ENCODE measurements around the gene P2RX7.

P2RX7 gene

GRCh38 chr12:121093487-121093891 is 39.2 kb upstream of the P2RX7 start:
- Mint-ChIP-seq H3K36me3 (ENCODE audit: insufficient read depth) (no peaks in the 10 kb centered on the region), H3K27me3 (no peaks in the 10 kb centered on the region), H3K9me3 (no peaks in the 10 kb centered on the region), H3K4me1 (ENCODE audit: low read depth in 2 of 2) (peaks cover 36 to 39% of the 10 kb centered on the region in 2 donors), H3K4me3 (peak overlapping the region; percentile 59 to 73), H3K27ac (peak overlapping the region; percentile 68 to 79)
- ATAC-seq (replicated peaks) (no peak), DNase-seq (no peak)

DNA sequence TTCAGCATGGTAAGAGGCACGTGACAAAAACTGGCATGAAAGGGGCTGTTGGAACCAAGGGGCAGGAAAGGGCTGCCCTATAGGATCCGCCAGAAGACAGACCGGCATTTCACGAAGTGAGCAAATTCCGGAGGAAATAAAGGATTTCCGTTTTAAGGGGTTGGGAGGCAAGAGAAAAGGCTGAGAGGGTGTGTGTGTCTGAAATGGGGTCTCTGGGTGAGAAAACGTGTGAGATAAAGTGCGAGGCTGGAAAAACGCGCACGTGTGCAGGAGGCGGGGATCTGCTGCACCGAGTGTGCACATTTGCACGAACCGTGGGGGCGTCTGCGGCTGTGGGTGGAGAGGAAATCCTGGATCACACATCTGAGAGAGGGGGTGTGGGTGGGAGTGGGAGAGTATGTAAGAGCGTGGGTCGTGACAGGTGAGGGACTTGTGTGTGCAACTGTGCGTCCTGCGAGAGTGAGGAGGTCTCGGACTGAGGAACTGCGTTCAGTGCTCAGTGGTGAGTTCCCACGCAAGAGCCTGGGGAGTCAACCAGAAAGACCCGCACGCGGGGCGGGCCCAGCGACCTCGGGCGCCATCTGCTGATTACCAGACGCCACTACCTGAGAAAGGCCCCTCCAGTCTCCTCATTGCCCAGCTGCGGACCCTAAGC is 37.0 kb upstream of the P2RX7 start:
- Mint-ChIP-seq H3K27ac (peak overlapping the region; percentile 69 to 88), H3K4me1 (ENCODE audit: low read depth in 2 of 2) (peaks cover 34 to 35% of the 10 kb centered on the region in 2 donors), H3K36me3 (ENCODE audit: insufficient read depth) (no peaks in the 10 kb centered on the region), H3K27me3 (peaks cover 0 to 10% of the 10 kb centered on the region in 2 donors), H3K9me3 (no peaks in the 10 kb centered on the region), H3K4me3 (peak overlapping the region; percentile 84 to 93)
- ATAC-seq (replicated peaks) (peak; percentile 74), DNase-seq (peak; percentile 74 to 78 (median 74))

GRCh38 chr12:121096199-121096798 is 36.4 kb upstream of the P2RX7 start:
- Mint-ChIP-seq H3K9me3 (no peaks in the 10 kb centered on the region), H3K36me3 (ENCODE audit: insufficient read depth) (no peaks in the 10 kb centered on the region), H3K4me1 (ENCODE audit: low read depth in 2 of 2) (peaks cover 30 to 31% of the 10 kb centered on the region in 2 donors), H3K4me3 (peak overlapping the region; percentile 84 to 93), H3K27ac (peak overlapping the region; percentile 69 to 88), H3K27me3 (peaks cover 0 to 10% of the 10 kb centered on the region in 2 donors)
- ATAC-seq (replicated peaks): no peak
- DNase-seq: no peak

DNA sequence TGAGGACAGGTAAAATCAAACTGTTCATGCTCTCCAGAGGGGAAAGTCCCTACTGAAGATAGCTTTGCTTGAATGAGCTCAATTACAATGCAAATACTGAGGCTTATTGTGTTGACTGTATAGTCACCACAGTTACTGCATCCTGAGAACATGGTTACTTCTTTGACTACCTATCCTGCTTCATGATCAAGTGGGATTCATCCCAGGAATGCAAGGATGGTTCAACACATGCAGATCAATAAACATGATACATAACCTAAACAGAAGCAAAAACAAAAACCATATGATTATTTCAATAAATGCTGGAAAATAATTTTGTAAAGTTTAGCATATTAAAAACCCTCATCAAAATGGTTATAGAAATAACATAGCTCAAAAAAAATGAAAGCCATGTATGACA is 32.9 kb upstream of the P2RX7 start:
- no peaks in the 10 kb centered on the region for H3K9me3 Mint-ChIP-seq
- H3K4me1 Mint-ChIP-seq (ENCODE audit: low read depth in 2 of 2): peaks cover 11 to 12% of the 10 kb centered on the region in 2 donors
- ATAC-seq (replicated peaks) (no peak), DNase-seq (no peak)
- peaks cover 0 to 10% of the 10 kb centered on the region in 2 donors for H3K27me3 Mint-ChIP-seq
- H3K27ac Mint-ChIP-seq: no peak overlapping the region
- no peak overlapping the region for H3K4me3 Mint-ChIP-seq
- no peaks in the 10 kb centered on the region for H3K36me3 Mint-ChIP-seq (ENCODE audit: insufficient read depth)

- no peaks in the 10 kb centered on the region for H3K36me3 Mint-ChIP-seq (ENCODE audit: insufficient read depth)
- peaks cover 0 to 10% of the 10 kb centered on the region in 2 donors for H3K27me3 Mint-ChIP-seq
- no peaks in the 10 kb centered on the region for H3K4me1 Mint-ChIP-seq (ENCODE audit: low read depth in 2 of 2)
- DNase-seq: no peak
- H3K9me3 Mint-ChIP-seq: no peaks in the 10 kb centered on the region
- peak overlapping the region in 1 of 2 donors; percentile 15 for H3K27ac Mint-ChIP-seq
- no peak for ATAC-seq (replicated peaks)
- no peak overlapping the region for H3K4me3 Mint-ChIP-seq
These were observed 30.4 kb upstream of the P2RX7 start for GRCh38 chr12:121102307-121102706.

DNA sequence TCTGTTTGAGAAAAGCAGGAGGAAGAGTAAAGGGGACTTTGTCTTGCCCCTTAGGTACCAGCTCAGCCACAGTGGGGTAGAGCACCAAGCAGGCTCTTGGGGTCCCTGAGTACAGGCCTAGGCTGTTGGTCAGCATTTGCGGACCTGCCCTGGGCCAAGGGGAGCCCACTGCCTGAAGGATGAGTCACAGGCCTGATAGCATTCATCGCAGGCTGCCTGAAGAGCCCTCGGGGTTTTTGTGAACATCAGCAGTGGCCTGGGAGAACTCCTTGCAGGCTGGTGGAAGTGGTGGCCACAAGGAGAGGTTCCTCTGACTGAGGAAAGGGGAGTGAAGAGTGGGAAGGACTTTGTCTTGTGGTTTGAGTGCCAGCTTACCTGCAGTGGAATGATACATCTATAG is 25.0 kb upstream of the P2RX7 start:
- no peak overlapping the region for H3K27ac Mint-ChIP-seq
- DNase-seq (no peak), ATAC-seq (replicated peaks) (no peak)
- no peaks in the 10 kb centered on the region for H3K27me3 Mint-ChIP-seq
- H3K4me3 Mint-ChIP-seq: no peak overlapping the region
- H3K36me3 Mint-ChIP-seq (ENCODE audit: insufficient read depth): no peaks in the 10 kb centered on the region
- no peaks in the 10 kb centered on the region for H3K9me3 Mint-ChIP-seq
- peaks cover 0 to 3% of the 10 kb centered on the region in 2 donors for H3K4me1 Mint-ChIP-seq (ENCODE audit: low read depth in 2 of 2)

DNA sequence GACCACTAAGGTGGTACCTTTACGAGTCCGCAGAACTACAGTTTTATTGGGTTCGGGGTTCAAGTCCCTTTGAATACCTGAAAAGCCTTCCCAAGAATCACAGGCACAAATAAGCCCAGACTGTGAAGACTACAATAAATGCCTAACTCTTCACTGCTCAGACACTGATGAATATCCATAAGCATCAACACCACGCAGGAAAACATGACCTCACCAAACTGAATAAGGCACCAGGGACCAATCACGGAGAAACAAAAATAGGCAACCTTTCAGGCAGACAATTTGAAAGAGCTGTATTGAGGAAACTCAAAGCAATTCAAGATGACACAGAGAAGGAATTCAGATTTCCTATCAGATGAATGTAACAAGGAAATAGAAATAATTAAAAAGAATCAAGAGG is 24.2 kb upstream of the P2RX7 start:
- Mint-ChIP-seq H3K36me3 (ENCODE audit: insufficient read depth) (no peaks in the 10 kb centered on the region), H3K27me3 (no peaks in the 10 kb centered on the region), H3K9me3 (no peaks in the 10 kb centered on the region), H3K4me3 (no peak overlapping the region), H3K4me1 (ENCODE audit: low read depth in 2 of 2) (peaks cover 0 to 3% of the 10 kb centered on the region in 2 donors), H3K27ac (no peak overlapping the region)
- DNase-seq: no peak
- ATAC-seq (replicated peaks): no peak

DNA sequence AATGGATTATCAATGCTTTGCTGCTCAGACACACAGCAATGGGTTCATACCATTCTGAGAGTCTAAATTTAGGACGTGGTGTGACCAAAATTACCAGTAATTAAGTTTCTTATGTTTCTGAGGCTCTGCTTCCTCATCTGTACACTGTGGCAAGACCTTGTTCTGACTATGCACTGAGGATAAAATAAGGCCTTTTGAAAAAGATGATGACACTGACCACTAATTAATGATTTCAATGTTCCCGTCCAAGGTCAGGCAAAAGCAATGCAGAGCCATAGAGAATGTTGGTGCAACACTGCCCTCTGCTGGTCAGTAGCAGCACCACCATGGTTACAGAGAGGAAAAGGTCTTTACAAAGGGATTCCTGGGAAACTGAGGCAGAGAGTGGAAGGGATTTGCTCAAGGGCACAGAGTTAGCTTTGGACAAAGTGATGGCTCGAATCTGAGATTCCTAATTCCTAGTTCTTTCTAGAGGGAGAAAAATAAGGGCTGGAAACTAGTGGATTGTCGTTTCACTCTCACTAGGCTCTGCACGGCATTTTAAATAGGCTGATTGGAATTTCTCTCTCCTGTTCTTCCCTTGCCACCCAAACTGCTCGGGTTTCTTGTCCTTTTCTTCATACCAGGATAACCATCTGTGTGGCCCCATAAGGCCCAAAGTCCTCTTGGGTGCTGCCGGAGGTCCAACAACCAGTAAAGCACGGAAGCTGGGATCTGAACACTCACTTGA is 22.3 kb upstream of the P2RX7 start:
- Mint-ChIP-seq H3K27ac (no peak overlapping the region), H3K4me1 (ENCODE audit: low read depth in 2 of 2) (peaks cover 0 to 3% of the 10 kb centered on the region in 2 donors), H3K4me3 (no peak overlapping the region), H3K27me3 (no peaks in the 10 kb centered on the region), H3K36me3 (ENCODE audit: insufficient read depth) (no peaks in the 10 kb centered on the region), H3K9me3 (no peaks in the 10 kb centered on the region)
- peak; percentile 75 for ATAC-seq (replicated peaks)
- peak; percentile 58 to 62 (median 60) for DNase-seq

GRCh38 chr12:121111684-121112083 is 21.0 kb upstream of the P2RX7 start:
- Mint-ChIP-seq H3K27me3 (no peaks in the 10 kb centered on the region), H3K36me3 (ENCODE audit: insufficient read depth) (no peaks in the 10 kb centered on the region), H3K9me3 (no peaks in the 10 kb centered on the region), H3K4me3 (no peak overlapping the region), H3K4me1 (ENCODE audit: low read depth in 2 of 2) (peaks cover 0 to 3% of the 10 kb centered on the region in 2 donors), H3K27ac (no peak overlapping the region)
- ATAC-seq (replicated peaks) (no peak), DNase-seq (no peak)

- Mint-ChIP-seq H3K9me3 (no peaks in the 10 kb centered on the region), H3K27me3 (no peaks in the 10 kb centered on the region), H3K36me3 (ENCODE audit: insufficient read depth) (no peaks in the 10 kb centered on the region), H3K27ac (no peak overlapping the region), H3K4me1 (ENCODE audit: low read depth in 2 of 2) (peaks cover 0 to 3% of the 10 kb centered on the region in 2 donors), H3K4me3 (no peak overlapping the region)
- no peak for DNase-seq
- ATAC-seq (replicated peaks): no peak
These were observed 20.2 kb upstream of the P2RX7 start for GRCh38 chr12:121112496-121112895.

GRCh38 chr12:121113057-121113456 is 19.6 kb upstream of the P2RX7 start:
- no peak for DNase-seq
- Mint-ChIP-seq H3K4me3 (no peak overlapping the region), H3K27ac (no peak overlapping the region), H3K36me3 (ENCODE audit: insufficient read depth) (no peaks in the 10 kb centered on the region), H3K27me3 (no peaks in the 10 kb centered on the region), H3K9me3 (no peaks in the 10 kb centered on the region), H3K4me1 (ENCODE audit: low read depth in 2 of 2) (peaks cover 0 to 3% of the 10 kb centered on the region in 2 donors)
- no peak for ATAC-seq (replicated peaks)

GRCh38 chr12:121114019-121114639 is 18.5 kb upstream of the P2RX7 start:
- Mint-ChIP-seq H3K9me3 (no peaks in the 10 kb centered on the region), H3K27ac (peak overlapping the region; percentile 23 to 49), H3K4me1 (ENCODE audit: low read depth in 2 of 2) (peaks cover 0 to 3% of the 10 kb centered on the region in 2 donors), H3K36me3 (ENCODE audit: insufficient read depth) (no peaks in the 10 kb centered on the region), H3K4me3 (no peak overlapping the region), H3K27me3 (no peaks in the 10 kb centered on the region)
- ATAC-seq (replicated peaks): no peak
- no peak for DNase-seq

- DNase-seq (no peak), ATAC-seq (replicated peaks) (no peak)
- no peaks in the 10 kb centered on the region for H3K9me3 Mint-ChIP-seq
- H3K4me1 Mint-ChIP-seq (ENCODE audit: low read depth in 2 of 2): peaks cover 0 to 3% of the 10 kb centered on the region in 2 donors
- no peaks in the 10 kb centered on the region for H3K36me3 Mint-ChIP-seq (ENCODE audit: insufficient read depth)
- H3K27ac Mint-ChIP-seq: no peak overlapping the region
- no peaks in the 10 kb centered on the region for H3K27me3 Mint-ChIP-seq
- no peak overlapping the region for H3K4me3 Mint-ChIP-seq
These were observed 17.9 kb upstream of the P2RX7 start for GRCh38 chr12:121114806-121115205.
